Suppressor macrophage treated with lipopolysaccharide for 4 hours (primary cell): ENCODE results near the gene SKIDA1.
A peak's percentile ranks its signal among the peaks of the same experiment; 100 is the strongest.
"Not testable (repeated sequence)": the region's sequence is repeated elsewhere in the genome, so short reads cannot be mapped to it uniquely, and the experiment has no call there.

Experiments
- DNase-seq: peaks from one replicate; pipeline ENCODE4 v3.0.0-alpha.2; 2020

Gene SKIDA1

DNA sequence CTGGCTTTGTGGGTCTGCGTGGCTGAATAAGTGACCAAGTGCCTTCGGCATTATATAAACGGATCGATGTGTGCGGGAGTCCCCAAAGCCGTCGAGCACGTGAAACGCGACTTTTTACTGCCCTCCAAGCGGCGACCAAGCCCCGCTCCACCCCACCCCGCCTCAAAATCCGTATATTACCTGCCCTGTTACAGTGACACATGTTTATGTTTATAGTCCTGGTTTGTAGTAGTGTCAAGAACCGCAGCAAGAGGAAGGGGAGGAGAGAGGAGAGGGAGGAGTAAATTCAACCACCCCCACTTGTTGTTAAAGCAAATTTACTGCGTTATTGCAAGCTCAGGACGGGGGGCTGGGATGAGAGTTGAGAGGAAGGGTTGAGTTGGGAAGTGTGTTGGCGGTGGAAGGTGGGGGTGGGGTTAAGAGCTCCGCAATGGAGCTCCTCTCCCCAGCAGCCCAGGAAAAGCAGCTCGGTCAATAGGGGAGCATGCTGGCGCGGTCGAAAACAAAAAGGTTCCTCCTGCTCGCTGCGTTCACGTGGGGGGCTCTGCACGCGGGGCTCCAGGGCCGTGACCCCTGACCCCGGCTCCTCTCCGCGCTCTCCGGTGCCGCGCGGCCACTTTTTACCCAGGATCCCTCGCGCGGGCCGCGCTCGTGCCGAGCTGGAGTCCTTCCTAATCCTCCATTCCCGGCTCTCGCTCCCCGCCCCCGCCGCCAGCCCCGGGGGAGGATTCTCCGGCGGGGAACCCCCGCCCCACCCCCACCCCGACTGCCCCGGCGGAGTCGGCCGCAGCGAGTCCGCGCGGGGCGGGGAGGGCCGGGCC, at the start of gene SKIDA1:
Gene SKIDA1, minus strand, starts transcription at position 316 of the 821 bp plus-strand sequence. CDS start 7,860 bp downstream, outside the sequence.
- DNase-seq: peak; percentile 83

DNA sequence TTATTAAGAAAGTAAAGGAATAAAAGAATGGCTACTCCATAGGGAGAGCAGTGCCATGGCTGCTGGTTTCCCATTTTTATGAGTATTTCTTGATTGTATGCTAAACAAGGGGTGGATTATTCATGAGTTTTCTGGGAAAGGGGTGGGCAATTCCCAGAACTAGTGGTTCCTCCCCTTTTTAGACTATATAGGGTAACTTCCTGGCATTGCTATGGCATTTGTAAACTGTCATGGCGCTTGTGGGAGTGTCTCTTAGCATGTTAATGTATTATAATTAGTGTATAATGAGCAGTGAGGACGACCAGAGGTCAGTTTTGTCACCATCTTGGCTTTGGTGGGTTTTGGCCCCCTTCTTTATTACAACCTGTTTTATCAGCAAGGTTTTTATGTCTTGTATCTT, 49.0 kb upstream of the SKIDA1 start:
- DNase-seq: not testable (repeated sequence)

- no peak for DNase-seq
These were observed 47.1 kb upstream of the SKIDA1 start for GRCh38 chr10:21572578-21572977.

DNA sequence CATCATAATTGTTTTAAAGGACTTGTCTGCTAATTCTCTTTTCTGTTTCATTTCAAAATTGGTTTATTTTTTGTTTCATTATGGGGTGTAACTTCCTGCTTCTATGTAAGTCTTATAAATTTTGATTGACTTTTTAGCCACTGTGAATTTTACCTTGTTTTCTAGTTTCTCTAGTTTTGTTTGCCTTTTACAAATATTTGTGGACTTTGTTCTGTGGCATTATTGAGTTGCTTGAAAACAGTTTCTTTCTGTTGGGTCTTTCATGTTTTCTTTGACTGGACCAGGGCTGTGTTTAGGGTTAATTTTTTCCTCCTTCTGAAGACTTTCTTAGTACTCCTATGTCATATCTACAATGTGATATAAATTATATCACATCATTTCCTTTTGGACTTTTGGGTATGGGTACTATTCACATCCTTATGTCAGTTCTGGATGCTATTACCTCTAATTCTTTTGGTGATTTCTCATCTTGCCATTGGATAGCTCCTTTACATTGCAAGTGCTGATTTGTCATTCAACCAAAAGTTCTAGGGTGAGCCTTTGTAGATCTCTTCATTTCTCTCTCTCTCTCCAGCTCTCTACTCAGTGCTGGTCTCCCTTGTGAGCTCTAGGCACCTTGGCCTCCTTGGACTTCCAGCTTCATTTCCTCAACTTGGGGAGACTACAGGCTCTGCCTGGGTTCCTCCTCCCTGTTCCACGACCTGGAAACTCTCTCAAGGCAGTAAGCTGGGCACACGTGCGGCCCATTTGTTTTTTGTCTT, 45.5 kb upstream of the SKIDA1 start:
- DNase-seq: peak; percentile 32

GRCh38 chr10:21558984-21559383, 33.5 kb upstream of the SKIDA1 start:
- DNase-seq: not testable (repeated sequence)

- DNase-seq: no peak
These were observed 31.0 kb upstream of the SKIDA1 start for GRCh38 chr10:21556527-21556926.

DNA sequence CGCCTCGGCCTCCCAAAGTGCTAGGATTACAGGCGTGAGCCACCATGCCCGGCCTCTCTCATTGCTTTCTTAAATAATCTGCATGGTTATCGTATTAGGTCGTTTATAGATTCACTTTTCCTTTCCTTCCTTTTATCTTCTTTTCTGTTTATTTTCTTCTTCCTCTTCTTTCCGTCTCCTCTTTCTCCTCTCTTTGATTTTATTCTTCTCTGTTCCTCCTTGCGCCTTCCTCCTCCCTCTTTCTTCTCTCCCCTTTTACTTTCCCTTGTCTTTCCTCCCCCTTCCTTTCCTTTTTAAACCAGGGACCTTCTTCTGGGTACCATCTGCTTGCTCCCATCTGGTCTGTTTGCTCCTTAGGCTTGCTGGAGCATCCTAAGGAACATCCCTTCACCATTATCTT, 27.2 kb upstream of the SKIDA1 start:
- DNase-seq: no peak

DNA sequence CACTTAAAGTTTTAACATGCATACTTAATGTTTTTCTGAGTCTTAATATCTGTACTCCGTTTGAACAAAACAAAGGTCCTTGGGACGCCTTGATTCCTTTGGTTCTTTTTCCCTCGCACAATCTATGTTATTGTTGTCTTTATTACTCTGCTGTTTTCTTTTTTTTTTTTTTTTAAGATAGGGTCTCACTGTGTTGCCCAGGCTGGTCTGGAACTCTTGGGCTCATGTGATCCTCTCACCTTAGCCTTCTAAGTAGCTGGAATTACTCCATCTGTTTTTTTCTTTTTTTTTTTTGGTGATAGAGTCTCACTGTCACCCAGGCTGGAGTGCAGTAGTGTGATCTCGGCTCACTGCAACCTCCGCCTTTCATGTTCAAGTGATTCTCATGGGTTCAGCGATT, 21.8 kb upstream of the SKIDA1 start:
- no peak for DNase-seq

DNA sequence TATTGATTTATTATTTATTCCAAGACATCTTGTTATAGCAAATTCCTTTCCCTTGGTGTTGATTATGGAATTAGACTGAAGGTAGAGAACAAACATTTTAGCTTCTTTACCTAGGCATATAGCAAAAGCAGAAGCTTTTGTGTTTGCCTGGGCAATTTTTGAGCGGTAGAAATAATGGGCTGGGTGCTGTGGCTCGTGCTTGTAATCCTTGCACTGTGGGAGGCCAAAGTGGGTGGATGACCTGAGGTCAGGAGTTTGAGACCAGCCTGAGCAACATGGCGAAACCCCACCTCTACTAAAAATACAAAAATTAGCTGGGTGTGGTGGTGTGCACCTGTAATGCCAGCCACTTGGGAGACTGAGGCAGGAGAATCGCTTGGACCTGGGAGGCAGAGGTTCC, 15.2 kb upstream of the SKIDA1 start:
- not testable (repeated sequence) for DNase-seq

- no peak for DNase-seq
These were observed 11.4 kb upstream of the SKIDA1 start for GRCh38 chr10:21536874-21537273.

- DNase-seq: not testable (repeated sequence)
These were observed 10.5 kb upstream of the SKIDA1 start for GRCh38 chr10:21535976-21536375.

GRCh38 chr10:21535494-21535965, 10.0 kb upstream of the SKIDA1 start:
- DNase-seq: no peak

DNA sequence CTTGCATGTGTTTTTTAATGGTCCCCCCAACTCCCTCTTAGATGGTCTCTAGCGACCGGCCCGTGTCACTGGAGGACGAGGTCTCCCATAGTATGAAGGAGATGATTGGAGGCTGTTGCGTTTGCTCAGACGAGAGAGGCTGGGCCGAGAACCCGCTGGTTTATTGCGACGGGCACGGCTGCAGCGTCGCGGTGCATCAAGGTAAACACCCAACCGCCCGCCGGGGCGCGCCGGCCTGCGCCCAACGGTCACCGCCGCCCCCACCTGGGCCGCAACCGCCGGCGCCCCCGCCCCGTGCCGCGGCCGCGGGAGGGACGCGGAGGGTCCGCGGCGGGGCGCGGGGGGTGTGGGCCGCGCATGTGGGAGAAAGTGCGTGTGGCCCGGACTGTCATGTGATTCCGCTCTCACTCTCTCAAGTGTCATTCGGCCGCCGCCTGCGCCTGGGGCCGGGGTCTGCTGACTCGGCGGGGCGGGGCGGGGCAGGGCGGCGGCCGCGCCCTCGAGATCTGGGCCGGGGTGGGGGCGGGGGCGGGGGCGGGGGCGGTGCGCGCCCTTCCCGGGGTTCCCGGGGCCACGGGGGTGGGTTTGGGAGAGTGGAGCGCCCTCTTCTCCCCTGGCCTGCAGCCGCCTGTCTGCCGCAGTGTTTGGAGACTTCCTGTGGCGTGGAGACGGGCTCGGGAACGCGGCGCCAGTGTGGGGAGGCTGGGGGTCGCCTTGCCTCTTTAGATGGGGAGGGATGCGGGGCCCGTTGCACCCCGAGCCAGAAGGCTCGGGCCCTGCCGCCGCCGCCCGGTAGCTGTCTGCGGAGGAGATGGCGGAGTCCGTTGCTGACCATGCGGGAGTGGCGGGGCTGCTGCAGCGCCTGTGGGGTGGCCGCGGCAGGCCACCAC, 9.4 kb upstream of the SKIDA1 start:
- peak; percentile 61 for DNase-seq

GRCh38 chr10:21534280-21534586, 8.8 kb upstream of the SKIDA1 start:
- no peak for DNase-seq

GRCh38 chr10:21533467-21534279, 8.2 kb upstream of the SKIDA1 start, which contains the start of gene MLLT10:
TSS of gene MLLT10 (plus strand) at chr10:21534232. CDS start at chr10:21534645, 413 bp downstream.
- peak; percentile 92 for DNase-seq

DNA sequence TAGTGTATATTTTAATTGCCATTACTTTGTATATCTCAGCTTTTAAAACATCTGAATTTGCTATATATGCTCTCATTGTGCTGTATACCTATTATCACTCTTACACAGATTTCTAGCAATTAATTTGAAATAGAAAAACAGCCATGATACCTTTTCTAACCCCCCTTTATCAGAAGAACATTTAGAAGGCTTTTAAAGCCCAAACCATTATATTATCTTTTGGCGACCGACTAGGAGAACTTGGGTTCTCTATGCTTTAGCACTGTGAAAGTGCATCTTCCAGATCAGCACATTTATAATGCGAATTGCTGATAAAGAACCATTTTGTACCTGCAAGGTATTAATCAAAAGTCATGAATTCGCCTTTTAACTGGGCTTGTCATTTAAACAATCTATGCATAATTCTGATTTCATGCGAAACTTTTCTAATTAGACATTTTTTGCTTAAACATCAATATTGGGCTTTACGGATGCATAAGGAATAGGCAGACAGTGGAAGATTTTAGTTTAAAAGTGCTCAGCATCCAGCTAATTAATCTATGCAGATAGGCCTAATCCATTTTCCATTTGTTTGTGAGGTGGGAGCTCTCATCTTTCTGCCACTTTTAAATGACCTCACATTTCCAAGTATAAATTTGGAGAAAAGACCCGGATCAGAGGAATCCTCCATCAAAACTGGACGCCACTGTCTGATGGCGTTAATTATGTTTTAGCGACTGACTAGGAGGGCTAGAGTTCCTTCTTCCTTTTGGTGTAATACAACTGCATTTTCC, 7.4 kb upstream of the SKIDA1 start:
- no peak for DNase-seq

DNA sequence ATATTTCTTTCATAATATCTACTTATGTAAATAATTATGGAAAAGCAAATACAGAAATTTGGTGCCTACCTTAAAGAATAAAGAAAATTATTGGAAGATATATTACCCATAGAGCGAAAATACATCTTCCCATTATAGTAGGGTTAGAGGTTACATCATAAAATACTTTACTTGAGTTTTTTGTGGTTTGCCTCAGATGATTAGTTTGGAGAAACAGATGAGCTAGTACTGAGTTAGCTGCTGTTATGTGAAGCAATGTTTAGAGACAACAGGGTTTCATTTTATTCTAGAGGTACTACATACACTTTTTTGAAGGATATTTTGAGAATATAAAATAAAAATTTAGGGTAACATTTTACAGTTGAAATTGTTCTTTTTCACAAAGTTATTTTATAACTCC, 5.7 kb upstream of the SKIDA1 start:
- no peak for DNase-seq

- DNase-seq: no peak
These were observed 5.2 kb upstream of the SKIDA1 start for GRCh38 chr10:21530641-21531040.

DNA sequence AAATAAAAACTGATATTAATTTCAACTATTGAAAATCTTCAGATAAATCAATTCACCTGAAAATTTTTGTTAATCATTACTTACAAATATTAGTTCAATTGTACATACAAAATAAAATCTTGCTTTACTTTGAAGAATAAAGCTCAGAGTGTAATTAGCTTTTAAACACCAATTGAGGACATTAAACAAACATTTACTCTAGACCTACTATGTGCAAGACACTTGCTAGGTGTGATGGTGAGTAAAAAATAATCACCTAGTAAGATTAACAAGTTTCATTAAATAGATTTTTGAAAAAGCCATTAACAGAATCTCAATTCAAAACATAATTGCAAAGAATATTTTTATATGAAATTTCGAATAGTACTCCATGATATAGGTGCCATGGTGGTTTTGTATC, 4.7 kb upstream of the SKIDA1 start:
- no peak for DNase-seq

DNA sequence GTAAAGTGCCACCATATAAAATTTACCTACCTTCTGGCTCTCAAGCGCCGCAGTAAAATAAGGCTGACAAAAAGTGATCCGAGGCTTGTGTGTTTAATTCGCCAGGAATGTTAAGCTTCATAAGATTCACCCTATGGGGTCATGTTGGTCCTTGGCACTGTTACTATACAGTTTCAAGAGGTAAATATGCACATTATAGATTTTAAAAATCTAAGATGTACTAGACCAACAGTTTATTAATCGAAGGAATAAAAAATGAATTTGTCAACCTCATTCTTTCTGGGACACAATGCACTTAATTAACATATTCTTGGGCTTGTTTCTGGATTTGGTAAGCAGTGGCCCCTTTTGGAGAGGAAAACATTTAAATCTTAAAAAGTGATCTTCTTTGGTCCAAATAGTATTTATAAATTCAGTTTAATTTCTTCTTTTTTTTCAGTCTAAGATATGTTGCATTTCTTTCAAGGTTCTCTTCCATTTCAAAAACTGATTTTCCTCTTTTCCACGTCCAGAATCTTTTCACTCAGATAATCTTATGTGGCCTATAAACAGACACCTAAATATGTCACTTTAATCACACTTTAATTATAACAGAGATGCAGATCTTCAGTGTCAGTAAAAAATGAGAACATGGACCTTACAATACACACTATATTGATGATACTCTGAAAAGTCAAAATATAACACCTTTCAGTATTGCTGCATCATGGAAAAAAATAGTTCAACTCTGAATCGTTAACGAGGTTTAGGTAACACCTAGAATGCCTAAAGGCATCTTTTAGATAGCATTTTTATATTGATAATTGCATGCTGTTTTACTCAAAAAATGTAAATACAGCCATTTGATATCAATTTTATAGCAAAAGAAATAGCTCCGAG, 3.8 kb upstream of the SKIDA1 start:
- DNase-seq: no peak
